HG02571 (cell line): Measurements from ENCODE around the gene MAN1B1.

ENCODE experiments used
- ATAC-seq: cut with Tn5 transposase; IDR thresholded peaks from one replicate; pipeline ENCODE4 v1.9.1; 2021; ENCODE audit warnings: mild to moderate bottlenecking, moderate library complexity; ENCODE audit not compliant: unreplicated experiment

MAN1B1 gene

DNA sequence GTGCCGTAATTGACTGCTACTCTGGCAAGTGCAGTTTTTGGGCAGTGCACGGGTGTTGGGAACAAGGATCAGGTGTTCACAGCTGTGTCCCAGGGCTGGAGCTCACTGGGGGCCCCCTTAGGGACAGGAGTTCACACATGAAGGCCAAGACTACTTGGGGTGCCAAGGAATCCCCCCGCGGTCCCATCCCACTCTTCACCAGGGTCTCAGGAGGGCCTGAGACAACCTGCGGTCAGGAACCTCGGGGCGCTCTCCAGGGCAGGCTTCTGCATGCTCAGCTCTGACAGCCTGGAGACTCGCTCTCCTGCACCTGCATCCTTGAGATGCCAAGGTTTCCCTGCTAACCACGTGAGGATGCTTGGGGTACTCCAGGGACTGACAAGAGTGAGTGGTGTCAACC is 2.3 kb upstream of the MAN1B1 start:
- ATAC-seq = no peak

DNA sequence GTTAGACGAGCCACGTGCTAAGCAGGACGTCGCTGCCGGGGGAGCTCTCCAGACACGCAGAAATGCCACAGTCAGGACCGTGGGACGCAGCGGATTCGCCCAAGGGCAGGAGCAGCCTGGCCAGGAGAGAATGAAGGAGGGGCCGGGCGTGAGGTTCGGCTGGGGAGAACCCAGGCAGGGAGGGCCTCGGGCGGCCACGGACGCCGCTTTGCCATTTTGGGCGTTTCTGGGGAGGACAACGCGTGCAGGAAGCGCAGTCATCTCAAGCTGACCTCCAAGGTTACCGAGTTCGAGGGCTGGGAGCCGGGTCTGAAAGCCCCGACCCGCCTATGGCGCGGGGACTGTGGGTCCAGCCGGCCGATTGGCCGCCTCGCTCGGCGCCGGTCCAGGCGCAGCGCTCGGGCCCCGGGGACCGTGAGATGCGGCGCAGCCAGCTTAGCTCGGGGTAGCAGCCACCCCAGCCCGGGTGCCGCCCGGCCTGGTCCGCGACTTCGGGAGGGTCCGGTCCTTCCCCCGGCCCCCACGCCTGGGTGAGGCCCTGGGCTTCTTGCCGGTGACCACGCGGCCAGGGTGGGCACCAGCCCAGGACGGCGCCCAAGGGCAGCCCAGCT is 760 bp upstream of the MAN1B1 start:
- peak; percentile 3 for ATAC-seq

DNA sequence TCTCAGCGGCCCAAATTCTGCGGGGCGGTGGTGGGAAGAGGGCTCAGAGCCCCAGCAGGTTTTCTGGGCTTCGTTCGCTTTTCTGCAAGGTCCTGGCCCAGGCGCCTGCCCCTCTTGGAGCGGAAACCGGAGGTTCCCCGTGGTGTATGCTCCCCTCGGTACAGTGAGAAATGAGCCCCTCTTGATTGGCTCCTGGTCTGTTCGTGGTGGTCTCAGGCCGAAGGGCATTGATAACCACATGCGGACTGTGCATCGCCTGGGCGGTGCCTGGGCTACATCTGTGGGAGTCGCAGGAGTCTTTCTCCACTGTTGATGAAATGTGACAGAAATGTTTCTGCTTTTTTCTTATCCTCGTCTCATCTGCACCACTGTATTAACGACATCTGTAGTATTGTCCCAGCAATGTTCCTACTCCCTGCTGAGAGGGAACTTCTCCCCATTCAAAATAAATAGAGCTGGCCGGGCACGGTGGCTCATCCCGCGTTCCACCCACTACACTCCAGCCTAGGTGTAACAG is 682 bp downstream of the MAN1B1 start:
- ATAC-seq = no peak

DNA sequence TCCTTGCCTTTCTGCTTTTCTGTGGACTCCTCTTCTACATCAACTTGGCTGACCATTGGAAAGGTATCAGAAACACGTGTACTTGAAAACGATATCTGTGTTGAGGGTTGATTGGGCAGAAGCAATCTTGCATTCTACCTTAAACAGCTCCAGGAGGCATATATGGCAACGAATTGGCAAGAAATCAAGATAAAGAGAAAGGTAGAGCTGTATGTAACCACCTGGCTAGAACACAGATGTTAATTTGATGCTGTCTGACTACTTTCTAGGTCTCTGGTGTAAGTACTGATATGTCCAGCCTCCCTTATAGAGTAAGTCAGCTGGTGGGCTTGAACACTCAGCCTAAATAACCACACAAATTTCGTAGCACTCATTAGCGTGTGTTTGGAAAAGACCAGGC is 1.3 kb downstream of the MAN1B1 start:
- ATAC-seq = no peak

DNA sequence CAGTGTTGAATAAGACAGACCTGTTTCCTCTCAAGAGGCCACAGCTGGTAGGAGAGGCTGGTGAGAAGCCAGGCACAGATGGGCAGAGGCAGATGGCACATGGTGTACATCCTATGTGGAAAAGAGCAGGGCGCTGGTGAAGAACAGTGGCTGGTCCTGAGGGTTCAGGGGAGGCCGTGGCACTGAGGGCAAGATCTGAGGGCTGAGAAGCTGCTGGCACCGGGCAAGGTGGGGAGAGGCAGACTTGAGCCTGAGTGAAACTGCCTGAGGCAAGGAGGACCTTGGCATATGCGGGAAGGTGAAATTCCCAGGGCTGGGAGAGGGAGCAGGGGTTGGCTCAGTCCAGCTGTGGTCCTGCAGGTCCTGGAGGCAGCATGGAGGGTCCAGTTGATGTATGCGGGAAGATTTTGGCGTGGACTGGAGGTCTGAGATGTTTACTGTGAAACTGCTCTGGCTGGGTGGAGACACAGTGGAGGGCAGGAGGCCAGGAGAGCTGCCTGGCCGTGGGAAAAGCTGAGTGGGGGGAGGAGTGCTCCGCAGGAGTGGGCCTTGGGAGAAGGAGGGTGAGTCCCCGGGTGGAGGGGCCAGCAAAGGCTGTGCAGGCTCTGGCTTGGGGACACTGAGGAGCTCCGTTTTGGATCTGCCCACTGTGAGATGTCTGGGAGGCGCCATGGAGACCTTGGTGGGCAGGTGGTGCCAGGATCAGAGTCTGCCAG is 2.6 kb downstream of the MAN1B1 start:
- ATAC-seq = no peak

DNA sequence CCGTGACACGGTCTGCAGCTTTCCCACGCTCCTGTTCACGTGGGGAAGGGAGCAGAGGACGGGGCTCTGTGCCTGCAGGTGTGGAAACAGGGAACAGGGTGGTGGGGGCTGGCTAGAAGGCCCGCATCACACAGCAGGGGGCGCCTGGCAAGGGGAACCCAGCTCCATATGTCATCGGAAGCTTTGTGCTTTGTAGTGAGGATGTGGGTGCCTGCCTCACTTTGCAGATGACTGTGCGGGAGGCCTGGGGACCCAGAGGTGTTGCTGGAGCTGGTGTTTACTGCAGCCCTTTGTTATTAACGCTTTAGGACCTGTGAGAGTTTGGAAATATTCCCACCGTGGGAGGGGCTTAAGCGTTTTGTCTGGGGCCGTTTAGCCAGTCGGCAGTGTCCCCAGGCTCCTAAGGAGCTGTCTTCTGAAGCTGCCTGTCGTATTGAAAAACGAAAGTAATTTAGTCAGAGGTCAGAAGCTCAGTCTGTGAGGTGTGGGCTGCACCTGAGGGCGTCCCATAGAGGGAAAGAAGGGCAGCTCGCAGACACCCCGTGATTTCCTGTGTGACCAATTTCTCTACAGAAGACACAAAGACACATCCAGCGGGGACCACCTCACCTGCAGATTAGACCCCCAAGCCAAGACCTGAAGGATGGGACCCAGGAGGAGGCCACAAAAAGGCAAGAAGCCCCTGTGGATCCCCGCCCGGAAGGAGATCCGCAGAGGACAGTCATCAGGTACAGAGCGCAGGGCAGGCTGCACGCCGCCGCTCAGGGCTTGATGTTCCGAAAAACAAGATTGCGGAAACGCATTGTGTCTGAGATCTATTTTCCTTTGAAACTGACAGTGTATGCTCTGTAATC is 9.1 kb downstream of the MAN1B1 start:
- ATAC-seq = peak; percentile 62

DNA sequence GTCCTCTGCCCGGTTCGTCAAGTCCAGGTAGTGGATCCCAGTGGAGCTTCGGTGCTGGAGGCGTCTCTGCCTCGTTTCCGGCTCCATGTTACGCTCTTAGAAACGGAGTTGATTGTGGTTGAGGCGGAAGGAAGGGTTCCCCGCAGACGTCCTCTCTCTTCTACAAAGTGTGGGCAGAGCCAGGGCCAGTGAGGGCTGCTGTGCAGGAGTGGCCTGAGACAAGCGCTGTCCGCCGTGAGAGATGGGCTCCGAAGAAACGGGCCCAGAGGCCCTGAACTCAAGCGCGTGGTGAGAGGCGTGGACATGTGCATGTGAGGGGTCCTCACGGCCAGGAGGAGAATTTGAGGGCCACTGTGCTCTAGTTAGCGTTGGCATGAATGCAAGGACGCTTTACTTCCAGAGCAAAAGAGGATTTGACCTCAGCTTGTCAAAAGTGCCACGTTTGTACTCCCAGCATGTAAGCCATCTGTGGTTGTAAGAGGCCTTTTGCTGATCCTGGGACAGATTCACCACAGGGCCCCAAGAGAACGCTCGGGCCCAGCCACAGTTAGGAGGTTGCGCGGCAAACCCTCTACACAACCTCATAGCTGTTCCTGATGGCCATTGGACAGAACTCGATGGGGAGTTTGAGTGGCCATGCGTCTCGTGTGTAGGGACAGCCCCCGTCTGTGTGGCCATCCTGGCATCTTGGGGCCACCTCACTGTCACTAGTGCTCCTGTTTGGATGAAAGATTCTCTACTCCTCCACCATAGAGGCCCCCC is 10.2 kb downstream of the MAN1B1 start:
- no peak for ATAC-seq

DNA sequence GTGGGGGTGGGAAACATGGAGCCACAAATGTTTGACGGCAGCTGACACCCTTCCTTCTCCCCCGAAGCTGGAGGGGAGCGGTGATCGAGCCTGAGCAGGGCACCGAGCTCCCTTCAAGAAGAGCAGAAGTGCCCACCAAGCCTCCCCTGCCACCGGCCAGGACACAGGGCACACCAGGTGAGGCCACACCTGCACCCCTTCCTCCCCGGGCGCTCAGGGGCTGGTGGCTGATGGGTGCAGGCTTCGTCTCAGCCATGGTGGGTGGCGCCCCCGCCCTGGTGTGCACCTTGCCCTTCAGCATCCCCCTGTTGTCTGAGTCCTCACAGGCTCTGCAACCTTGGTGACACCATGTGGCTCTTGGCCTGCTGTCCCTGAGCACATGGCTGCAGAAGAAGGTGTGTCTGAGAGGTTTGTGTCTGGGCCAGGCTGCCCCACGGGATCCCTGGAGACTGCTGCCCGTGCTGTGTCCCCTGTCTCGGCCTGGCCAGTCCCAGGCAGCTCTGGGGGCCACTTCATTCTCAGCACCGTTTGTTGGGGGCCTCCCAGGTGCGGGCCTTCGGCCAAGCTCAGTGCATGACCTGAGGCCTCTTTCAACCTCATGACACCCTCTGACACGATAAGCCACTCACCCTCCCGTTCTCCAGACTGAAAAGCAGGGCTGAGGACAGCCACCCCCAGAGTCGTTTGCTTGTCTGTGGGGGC is 11.1 kb downstream of the MAN1B1 start:
- ATAC-seq = no peak

DNA sequence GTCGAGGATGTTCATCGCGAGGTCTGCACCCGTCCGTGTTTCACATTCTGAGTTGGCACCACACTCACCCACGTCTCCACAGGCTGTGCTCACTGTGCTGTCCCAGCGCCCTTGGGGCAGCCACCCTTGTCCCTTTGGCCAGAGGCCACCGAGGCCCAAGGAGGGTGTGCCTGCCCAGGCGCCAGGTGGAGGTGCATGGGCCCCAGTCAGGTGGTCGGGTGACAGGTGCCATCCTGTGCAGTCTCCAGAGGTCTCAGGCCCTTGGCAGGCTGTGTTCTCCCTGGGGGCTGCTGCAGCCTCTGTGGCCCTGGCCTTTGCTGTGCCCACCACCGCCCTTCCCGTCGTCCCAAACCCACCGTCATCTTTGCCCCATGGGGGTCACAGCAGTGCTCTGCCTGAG is 12.4 kb downstream of the MAN1B1 start:
- no peak for ATAC-seq

DNA sequence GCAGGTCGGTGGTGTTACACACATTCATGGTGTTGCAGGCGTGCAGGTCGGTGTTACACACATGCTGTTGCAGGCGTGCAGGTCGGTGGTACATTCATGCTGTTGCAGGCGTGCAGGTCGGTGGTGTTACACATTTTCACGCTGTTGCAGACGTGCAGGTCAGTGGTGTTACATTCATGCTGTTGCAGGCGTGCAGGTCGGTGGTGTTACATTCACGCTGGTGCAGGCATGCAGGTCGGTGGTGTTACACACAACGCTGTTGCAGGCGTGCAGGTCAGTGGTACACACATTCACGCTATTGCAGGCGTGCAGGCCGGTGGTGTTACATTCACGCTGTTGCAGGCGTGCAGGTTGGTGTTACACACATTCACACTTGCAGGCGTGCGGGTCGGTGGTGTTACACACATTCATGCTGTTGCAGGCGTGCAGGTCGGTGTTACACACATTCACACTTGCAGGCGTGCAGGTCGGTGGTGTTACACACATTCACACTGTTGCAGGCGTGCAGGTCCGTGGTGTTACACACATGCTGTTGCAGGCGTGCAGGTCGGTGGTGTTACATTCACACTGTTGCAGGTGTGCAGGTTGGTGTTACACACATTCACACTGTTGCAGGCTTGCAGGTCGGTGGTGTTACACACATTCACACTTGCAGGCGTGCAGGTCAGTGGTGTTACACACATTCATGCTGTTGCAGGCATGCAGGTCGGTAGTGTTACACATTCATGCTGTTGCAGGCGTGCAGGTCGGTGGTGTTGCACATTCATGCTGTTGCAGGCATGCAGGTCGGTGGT is 16.6 kb downstream of the MAN1B1 start:
- ATAC-seq = no peak

DNA sequence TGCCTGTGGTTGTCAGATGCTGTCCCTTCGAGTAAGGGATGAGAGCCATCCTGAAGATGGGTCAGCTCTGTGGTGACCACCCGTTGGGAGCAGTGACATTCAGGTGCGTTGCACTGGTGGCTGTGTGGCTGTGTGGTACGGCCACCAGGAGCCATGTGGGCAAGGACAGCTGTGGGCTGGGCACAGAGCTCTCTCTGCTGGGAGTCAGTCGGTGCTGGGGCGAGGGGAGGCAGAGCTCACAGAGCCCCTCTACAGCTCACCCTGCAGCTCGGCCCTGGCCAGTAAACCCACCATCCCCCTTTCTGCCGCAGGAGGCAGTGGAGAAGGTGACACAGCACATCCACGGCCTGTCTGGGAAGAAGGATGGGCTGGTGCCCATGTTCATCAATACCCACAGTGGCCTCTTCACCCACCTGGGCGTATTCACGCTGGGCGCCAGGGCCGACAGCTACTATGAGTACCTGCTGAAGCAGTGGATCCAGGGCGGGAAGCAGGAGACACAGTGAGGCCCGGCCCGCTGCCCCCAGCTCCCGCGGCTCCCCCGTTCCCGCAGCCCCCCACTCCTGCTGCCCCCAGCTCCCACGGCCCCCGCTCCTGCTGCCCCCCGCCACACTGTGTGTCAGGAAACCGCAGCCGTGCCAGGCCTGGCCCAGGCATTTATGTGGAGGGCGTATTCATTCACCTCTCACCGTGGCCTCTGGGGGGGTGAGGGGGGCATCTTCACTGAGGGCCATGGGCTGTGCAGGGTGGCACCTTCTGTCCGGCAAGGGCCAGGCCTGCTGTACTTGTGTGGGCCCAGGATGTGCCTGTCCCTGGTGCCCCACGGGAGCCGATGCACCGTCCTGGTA is 19.3 kb downstream of the MAN1B1 start:
- ATAC-seq = no peak

DNA sequence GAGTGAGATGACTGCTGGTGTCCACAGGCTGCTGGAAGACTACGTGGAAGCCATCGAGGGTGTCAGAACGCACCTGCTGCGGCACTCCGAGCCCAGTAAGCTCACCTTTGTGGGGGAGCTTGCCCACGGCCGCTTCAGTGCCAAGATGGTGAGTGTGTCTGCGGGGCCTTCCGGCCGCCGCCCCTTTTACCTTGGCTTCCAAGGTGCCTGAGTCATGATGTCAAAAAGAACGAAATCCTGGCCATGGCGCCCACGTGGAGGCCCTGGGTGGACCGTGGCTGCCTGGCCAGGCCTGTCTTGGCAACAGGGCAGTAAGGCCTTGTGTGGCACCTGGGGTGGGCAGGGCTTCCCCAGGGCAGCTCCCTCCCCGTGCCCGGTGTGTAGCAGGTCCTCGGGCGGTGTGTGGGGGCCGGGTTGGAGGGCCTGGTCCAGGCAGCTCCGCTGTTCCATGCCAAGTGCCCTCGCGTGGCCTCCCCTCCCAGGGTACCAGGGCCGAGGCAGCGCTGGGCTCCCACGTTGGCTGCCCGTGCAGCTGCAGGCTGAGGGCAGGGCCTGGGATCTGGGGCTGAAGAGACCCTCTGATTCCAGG is 20.0 kb downstream of the MAN1B1 start:
- ATAC-seq = no peak

DNA sequence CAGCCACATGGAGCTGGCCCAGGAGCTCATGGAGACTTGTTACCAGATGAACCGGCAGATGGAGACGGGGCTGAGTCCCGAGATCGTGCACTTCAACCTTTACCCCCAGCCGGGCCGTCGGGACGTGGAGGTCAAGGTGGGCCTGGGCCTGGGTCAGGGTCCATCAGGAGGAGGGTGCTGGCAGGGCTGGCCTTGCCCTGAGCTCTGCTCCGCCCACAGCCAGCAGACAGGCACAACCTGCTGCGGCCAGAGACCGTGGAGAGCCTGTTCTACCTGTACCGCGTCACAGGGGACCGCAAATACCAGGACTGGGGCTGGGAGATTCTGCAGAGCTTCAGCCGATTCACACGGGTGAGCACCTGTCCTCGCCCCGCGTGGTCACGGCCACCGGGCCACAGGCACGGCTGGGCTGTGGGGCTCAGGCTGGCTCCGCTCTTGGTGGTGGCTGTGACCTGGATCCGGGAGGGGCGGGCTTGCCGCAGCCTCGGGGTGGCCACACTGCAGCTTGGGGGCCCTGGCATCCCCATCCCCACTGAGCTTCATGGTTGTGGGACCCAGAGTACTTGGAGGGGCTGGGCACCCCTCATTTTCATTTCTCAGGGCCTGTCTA is 20.6 kb downstream of the MAN1B1 start:
- ATAC-seq = no peak

DNA sequence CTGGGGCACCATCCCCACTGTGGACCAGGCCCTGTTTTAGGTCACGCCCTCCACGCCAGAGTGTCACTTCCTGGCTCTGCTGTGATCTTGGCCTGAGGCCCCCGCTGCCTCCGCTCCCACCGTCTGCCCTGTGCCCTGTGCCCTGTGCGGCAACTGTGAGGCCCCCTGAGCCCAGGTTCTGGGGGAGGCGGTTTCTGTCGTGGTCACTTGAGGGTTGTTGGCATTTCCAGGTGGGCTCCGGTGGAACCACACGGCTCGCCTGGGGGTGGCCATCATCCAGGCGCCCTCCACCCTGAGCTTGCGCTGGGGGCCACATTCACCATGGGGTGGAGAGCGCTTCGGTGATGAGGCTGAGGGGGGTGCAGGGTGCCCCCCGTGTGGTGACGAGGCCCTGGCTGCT is 21.2 kb downstream of the MAN1B1 start:
- no peak for ATAC-seq

DNA sequence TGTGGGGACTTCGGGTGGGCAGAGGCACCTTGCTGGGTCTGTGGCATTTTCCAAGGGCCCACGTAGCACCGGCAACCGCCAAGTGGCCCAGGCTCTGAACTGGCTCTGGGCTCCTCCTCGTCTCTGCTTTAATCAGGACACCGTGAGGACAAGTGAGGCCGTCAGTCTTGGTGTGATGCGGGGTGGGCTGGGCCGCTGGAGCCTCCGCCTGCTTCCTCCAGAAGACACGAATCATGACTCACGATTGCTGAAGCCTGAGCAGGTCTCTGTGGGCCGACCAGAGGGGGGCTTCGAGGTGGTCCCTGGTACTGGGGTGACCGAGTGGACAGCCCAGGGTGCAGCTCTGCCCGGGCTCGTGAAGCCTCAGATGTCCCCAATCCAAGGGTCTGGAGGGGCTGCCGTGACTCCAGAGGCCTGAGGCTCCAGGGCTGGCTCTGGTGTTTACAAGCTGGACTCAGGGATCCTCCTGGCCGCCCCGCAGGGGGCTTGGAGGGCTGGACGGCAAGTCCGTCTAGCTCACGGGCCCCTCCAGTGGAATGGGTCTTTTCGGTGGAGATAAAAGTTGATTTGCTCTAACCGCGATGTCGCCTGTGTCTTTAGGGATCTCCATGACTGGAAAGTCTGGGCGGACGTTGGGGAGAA is 21.9 kb downstream of the MAN1B1 start:
- ATAC-seq = no peak

DNA sequence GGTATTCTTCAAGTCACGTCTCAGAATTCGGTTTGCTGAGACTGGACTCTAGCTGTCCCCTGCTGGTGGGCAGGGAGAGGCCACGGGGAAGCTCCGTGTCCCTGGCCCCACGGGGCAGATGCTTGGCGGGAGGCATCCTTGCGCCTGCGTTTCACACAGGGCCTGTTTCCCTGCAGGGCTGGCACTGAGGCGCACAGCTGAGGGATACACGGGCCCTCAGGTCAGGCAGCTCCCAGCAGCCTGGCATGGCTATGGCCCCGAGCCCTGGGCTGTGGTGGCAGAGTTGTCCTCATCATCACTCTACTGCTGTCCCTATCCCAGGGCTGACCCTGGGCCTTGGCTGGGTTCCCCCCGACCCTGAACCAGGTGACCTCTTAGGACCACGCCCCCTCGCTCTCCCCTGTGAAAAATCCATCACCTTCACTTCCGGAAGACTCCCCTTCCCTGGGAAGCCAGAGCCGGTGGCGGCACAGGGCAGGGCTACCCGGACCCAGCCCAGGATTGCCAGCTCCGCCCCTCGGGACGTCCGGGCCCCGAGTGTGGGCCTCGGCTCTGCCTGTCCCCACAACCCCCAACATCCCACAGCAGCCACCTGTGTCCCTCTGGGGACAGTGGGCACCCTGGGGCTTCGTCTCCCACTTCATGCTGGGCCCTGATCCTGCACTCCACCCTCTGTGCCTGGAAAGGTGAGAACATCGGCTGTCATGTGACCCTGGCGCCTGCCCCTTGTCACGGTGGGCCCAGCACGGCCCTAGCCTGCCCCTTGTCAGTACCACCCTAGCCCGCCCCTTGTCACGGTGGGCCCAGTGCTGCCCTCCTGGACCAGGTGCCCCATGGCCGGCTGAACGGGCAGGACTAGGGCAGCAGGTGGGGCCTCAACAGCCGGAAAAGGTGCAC is 22.7 kb downstream of the MAN1B1 start:
- no peak for ATAC-seq
